Measurements from ENCODE around the gene ALKBH3.

DNA sequence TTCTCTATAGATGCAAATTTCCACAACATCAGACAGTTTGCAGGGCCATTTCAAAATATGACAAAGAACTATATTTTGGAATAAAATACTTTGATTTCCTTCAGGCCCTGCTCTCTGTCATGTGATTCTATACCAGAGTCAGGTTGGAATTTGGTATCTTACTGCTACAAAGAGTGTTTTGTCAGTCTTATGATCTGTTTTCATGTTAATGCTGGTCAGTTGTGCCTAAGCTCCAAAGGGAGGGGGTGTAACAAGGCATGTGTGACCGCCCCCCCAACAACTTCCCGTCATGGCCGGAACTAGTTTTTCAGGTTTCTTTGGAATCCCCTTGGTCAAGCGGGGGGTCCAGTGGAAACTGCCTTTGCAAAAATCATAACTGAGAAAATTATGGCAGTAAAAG lies 76.9 kb downstream of the ALKBH3 start:
- TF ChIP-seq, protein P1, sequence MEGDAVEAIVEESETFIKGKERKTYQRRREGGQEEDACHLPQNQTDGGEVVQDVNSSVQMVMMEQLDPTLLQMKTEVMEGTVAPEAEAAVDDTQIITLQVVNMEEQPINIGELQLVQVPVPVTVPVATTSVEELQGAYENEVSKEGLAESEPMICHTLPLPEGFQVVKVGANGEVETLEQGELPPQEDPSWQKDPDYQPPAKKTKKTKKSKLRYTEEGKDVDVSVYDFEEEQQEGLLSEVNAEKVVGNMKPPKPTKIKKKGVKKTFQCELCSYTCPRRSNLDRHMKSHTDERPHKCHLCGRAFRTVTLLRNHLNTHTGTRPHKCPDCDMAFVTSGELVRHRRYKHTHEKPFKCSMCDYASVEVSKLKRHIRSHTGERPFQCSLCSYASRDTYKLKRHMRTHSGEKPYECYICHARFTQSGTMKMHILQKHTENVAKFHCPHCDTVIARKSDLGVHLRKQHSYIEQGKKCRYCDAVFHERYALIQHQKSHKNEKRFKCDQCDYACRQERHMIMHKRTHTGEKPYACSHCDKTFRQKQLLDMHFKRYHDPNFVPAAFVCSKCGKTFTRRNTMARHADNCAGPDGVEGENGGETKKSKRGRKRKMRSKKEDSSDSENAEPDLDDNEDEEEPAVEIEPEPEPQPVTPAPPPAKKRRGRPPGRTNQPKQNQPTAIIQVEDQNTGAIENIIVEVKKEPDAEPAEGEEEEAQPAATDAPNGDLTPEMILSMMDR (IDR thresholded peaks at IDR 0.05) = no peak
- no peak for TF ChIP-seq HDAC2 (IDR thresholded peaks at IDR 0.05)
- no peak for TF ChIP-seq SMC3 (IDR thresholded peaks at IDR 0.05)
- no peak for TF ChIP-seq POLR2A (IDR thresholded peaks at IDR 0.05; ENCODE audit: low read length)
- TF ChIP-seq, protein P2, sequence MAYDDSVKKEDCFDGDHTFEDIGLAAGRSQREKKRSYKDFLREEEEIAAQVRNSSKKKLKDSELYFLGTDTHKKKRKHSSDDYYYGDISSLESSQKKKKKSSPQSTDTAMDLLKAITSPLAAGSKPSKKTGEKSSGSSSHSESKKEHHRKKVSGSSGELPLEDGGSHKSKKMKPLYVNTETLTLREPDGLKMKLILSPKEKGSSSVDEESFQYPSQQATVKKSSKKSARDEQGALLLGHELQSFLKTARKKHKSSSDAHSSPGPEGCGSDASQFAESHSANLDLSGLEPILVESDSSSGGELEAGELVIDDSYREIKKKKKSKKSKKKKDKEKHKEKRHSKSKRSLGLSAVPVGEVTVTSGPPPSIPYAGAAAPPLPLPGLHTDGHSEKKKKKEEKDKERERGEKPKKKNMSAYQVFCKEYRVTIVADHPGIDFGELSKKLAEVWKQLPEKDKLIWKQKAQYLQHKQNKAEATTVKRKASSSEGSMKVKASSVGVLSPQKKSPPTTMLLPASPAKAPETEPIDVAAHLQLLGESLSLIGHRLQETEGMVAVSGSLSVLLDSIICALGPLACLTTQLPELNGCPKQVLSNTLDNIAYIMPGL (CRISPR knock-in tag; IDR thresholded peaks at IDR 0.05; ENCODE audit: borderline replicate concordance) = no peak
- no peak for TF ChIP-seq JUN (IDR thresholded peaks at IDR 0.05)
- TF ChIP-seq MAFK (IDR thresholded peaks at IDR 0.05; ENCODE audit: partially characterized antibody) = no peak
- TF ChIP-seq ZNF302 (CRISPR knock-in tag; IDR thresholded peaks at IDR 0.05) = no peak
- TF ChIP-seq EHMT2 (IDR thresholded peaks at IDR 0.05; ENCODE audit: low read depth) = no peak

Measured in A549 (cell line).